Ascending aorta (tissue), 2 donors: Measurements from ENCODE around the gene NATD1. TPM values are rescaled to one million over a fixed set of nuclear protein-coding genes. Genes with fewer than 3 reads are reported as not detected.

Experiments
- DNase-seq, 2 donors: peaks; one replicate each; pipeline ENCODE4 v3.0.0-alpha.2; 2019; ENCODE audit warnings: low spot score in 2 of 2
- H3K27ac ChIP-seq, 2 donors: fragments of 200-600 bp; sonication (generic); one replicate each; pipeline ENCODE4 v1.5.1; 2016 to 2017; ENCODE audit warnings: mild to moderate bottlenecking in 1 of 2
- H3K27me3 ChIP-seq: fragments of 200-600 bp; sonication (generic); one replicate; pipeline ENCODE4 v1.5.1; 2017
- H3K36me3 ChIP-seq, 2 donors: fragments of 200-600 bp; sonication (generic); one replicate each; pipeline ENCODE4 v1.5.1; 2016
- H3K4me1 ChIP-seq, 2 donors: fragments of 200-600 bp; sonication (generic); one replicate each; pipeline ENCODE4 v1.5.1; 2016 to 2017; ENCODE audit warnings: mild to moderate bottlenecking in 1 of 2
- H3K4me3 ChIP-seq, 2 donors: fragments of 200-600 bp; sonication (generic); one replicate each; pipeline ENCODE4 v1.5.1; 2016 to 2017; ENCODE audit warnings: mild to moderate bottlenecking in 1 of 2
- H3K9me3 ChIP-seq, 2 donors: fragments of 200-600 bp; sonication (generic); one replicate each; pipeline ENCODE4 v1.5.1; 2016
- intact Hi-C: fragments of 100-400 bp; cut with DNase I; formaldehyde crosslinking; loops from one replicate; pipeline ENCODE4 v1.15.1; 2023
- total RNA-seq: library from RNA; depleted of rRNA; stranded (reverse); fragments of >200 nt; gene quantifications from one replicate; pipeline ENCODE4 v1.1.0, GENCODE V29; 2016
- TF ChIP-seq, protein P1 (sequence below), 3 experiments: fragments of 200-600 bp in 2 of 3; fragments of 450-650 bp in 1 of 3; sonication (generic) in 2 of 3; IDR thresholded peaks; one replicate each; pipeline ENCODE4 v1.5.1; 2016 to 2019; ENCODE audit warnings: antibody characterized with exemption in 3 of 3, mild to moderate bottlenecking in 1 of 3, moderate library complexity in 1 of 3

Gene NATD1
- total RNA-seq, 1 donor from 2014 or later, result 13.4 TPM

DNA sequence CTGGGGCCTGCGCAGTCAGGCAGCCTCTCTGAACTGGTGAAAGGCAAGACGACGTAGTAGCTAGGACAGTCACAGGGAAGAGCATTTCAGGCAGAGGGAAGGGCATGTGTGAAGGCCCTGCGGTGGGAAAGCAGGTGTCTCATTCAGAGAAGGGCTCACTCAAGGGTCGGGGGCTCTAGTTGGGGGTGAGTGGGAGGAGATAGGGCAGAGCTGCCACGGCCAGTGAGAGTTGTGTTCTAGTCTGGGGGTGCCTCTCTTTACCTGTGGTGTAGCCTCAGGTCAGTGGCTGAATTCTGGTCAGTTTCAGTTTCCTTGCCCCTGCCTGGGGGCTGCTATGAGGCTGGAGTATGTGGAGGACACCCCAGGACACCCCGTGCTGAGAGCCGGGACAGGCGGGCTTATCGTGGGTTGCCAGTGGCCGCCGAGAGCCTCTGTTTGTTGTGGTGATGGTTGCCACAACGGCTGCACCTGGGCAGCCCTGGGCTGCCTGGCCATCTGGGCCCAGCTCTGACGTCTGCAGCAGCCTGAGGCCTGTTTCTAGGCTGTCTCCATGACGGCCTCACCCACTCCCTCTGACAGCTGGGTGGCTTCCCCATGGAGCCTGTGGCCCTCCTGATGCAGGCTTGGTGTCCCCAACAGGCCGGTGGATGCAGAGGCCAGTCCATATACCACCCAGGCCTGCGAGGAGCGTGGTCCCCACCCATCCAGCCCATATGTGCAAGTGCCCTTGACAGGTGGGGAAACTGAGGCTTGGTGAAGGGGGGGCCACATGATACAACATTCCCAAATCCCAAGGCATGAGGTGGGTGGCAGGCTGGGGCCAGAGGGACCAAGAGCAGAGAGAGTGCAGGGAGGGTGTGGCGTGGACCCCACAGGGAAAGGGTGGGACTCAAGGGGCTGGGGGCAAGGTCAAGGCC, 42.1 kb upstream of the NATD1 start:
- intact Hi-C loops, result no loop called here
- no peaks in the 10 kb centered on the region for H3K9me3 ChIP-seq
- H3K4me1 ChIP-seq, result peaks cover 0 to 10% of the 10 kb centered on the region in 2 donors
- DNase-seq, result no peak
- H3K4me3 ChIP-seq, result no peak overlapping the region
- H3K27ac ChIP-seq, result peak overlapping the region in 1 of 2 donors; percentile 13
- no peaks in the 10 kb centered on the region for H3K27me3 ChIP-seq
- peaks cover 19 to 38% of the 10 kb centered on the region in 2 donors for H3K36me3 ChIP-seq
- TF ChIP-seq, protein P1, sequence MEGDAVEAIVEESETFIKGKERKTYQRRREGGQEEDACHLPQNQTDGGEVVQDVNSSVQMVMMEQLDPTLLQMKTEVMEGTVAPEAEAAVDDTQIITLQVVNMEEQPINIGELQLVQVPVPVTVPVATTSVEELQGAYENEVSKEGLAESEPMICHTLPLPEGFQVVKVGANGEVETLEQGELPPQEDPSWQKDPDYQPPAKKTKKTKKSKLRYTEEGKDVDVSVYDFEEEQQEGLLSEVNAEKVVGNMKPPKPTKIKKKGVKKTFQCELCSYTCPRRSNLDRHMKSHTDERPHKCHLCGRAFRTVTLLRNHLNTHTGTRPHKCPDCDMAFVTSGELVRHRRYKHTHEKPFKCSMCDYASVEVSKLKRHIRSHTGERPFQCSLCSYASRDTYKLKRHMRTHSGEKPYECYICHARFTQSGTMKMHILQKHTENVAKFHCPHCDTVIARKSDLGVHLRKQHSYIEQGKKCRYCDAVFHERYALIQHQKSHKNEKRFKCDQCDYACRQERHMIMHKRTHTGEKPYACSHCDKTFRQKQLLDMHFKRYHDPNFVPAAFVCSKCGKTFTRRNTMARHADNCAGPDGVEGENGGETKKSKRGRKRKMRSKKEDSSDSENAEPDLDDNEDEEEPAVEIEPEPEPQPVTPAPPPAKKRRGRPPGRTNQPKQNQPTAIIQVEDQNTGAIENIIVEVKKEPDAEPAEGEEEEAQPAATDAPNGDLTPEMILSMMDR (IDR thresholded peaks at IDR 0.05), result no peak

DNA sequence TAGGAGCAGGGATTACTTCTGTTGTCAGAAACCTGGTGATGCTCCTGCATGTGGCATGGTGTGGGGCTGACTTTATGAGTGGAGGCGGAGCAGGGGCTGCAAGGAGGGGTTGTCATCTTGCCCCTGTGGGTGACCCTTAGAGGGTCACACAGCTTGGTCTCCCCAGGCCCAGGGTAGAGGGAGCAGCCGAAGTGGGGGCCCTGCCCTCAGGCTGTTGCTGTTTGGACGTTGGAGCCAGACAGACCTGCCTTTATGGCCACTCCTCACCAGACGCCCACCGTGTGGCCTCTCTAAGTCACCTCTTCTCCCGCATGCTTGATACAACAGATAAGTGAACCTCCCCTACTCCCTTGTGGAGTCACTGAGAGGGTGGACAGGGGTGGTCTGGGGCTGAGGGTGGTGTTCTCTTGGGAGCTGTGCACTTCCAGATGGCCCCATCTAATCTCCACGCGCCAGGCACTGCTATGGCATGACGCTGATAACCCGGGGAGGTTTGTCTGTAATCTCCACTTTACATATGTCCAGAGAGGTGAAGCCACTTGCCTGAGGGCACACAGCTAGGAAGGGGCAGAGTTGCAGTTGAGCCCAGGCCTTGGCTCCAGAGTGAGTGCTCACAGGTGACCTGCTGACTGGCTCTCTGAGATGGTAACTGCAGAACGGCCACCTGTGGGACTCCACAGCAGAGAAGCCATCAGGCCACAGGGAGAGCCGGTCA, 41.3 kb upstream of the NATD1 start:
- intact Hi-C loops, result no loop called here
- TF ChIP-seq, protein P1 (IDR thresholded peaks at IDR 0.05), result no peak
- no peaks in the 10 kb centered on the region for H3K27me3 ChIP-seq
- peaks cover 2 to 19% of the 10 kb centered on the region in 2 donors for H3K4me1 ChIP-seq
- no peaks in the 10 kb centered on the region for H3K9me3 ChIP-seq
- H3K27ac ChIP-seq, result peak overlapping the region in 1 of 2 donors; percentile 13
- no peak for DNase-seq
- no peak overlapping the region for H3K4me3 ChIP-seq
- H3K36me3 ChIP-seq, result peaks cover 11 to 30% of the 10 kb centered on the region in 2 donors

- no peak for DNase-seq
- Histone ChIP-seq H3K4me3 (no peak overlapping the region), H3K36me3 (peaks cover 5 to 24% of the 10 kb centered on the region in 2 donors), H3K27me3 (no peaks in the 10 kb centered on the region), H3K9me3 (no peaks in the 10 kb centered on the region), H3K4me1 (peaks cover 9 to 25% of the 10 kb centered on the region in 2 donors), H3K27ac (no peak overlapping the region)
- TF ChIP-seq, protein P1 (IDR thresholded peaks at IDR 0.05), result no peak
- intact Hi-C loops, result no loop called here
Observed at GRCh38 chr17:21293831-21294210, 40.6 kb upstream of the NATD1 start.

DNA sequence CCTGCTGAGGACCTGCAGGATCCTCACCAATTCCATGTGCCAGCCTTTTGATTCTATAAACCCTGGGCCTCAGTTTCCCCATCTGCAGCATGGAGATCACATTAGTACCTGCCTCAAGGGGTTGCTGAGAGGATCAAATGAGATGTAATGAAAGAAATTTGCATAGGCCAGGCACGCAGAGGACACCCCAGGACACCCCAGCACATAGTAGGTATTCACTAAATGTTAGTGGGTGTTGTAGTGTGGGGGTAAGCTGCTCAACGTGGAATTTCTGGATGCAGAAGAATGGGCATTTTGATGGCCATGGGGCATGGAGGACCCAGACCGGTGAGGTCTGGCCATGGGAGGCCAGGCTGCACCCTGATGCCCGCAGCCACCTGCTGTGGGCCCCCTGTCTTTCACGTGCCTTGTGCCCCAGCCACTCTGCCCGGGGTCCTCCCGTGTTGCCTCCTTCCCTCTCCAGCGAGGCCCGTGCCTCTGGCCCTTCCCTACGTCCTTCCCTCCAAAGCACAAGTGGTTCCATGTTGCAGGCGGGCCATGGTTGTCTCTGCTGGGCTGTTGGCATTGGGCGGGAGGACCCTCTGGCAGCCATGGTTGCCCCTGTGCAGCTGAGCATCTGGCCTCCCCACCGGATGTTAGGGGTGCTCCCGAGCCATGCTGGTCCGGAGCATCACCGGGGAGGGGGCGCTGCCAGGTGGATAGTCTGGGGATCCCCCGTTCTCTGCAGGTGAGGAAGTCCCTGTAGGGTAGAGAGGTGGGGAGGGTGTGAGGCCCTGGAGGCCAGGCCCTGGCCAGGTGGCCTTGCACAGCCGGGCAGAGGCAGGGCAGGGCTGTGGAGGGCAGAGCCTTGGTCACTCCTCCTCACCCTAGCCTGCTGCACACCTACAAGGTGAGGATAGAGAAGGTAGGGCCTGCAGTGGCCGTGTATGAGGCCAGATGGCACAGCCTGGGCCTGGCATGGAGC, 39.9 kb upstream of the NATD1 start:
- Histone ChIP-seq H3K4me3 (no peak overlapping the region), H3K36me3 (peaks cover 0 to 18% of the 10 kb centered on the region in 2 donors), H3K4me1 (peaks cover 14 to 32% of the 10 kb centered on the region in 2 donors), H3K9me3 (no peaks in the 10 kb centered on the region), H3K27me3 (no peaks in the 10 kb centered on the region), H3K27ac (no peak overlapping the region)
- intact Hi-C loops, result no loop called here
- DNase-seq, result no peak
- TF ChIP-seq, protein P1 (IDR thresholded peaks at IDR 0.05), result no peak

GRCh38 chr17:21291862-21292261, 38.7 kb upstream of the NATD1 start:
- intact Hi-C loops, result no loop called here
- no peak overlapping the region for H3K4me3 ChIP-seq
- no peaks in the 10 kb centered on the region for H3K9me3 ChIP-seq
- no peak overlapping the region for H3K27ac ChIP-seq
- H3K36me3 ChIP-seq, result peaks cover 0 to 16% of the 10 kb centered on the region in 2 donors
- TF ChIP-seq, protein P1 (IDR thresholded peaks at IDR 0.05), result no peak
- peaks cover 23 to 40% of the 10 kb centered on the region in 2 donors for H3K4me1 ChIP-seq
- DNase-seq, result no peak
- no peaks in the 10 kb centered on the region for H3K27me3 ChIP-seq
